Upper lobe of right lung (tissue), 1 donor: Measurements from ENCODE around the gene MPEG1. TPM values are rescaled to one million over a fixed set of nuclear protein-coding genes. Genes with fewer than 3 reads are reported as not detected.
A peak's percentile ranks its signal among the peaks of the same experiment; 100 is the strongest.

ENCODE experiments used
- ATAC-seq: fragments of 200-7000 bp; cut with Tn5 transposase; one replicate; pipeline ENCODE4 v1.9.1; 2020; ENCODE audit warnings: mild to moderate bottlenecking, moderate library complexity
- DNase-seq: peaks from one replicate; pipeline ENCODE4 v3.0.0-alpha.2; 2020
- H3K27ac ChIP-seq: fragments of 200-600 bp; one replicate; pipeline ENCODE4 v1.8.0; 2022
- H3K27me3 ChIP-seq: fragments of 200-600 bp; one replicate; pipeline ENCODE4 v1.8.0; 2022; ENCODE audit warnings: mild to moderate bottlenecking
- H3K36me3 ChIP-seq: fragments of 200-600 bp; one replicate; pipeline ENCODE4 v1.8.0; 2022
- H3K4me1 ChIP-seq: fragments of 200-600 bp; one replicate; pipeline ENCODE4 v1.8.0; 2022
- H3K4me3 ChIP-seq: fragments of 200-600 bp; one replicate; pipeline ENCODE4 v1.8.0; 2022; ENCODE audit warnings: mild to moderate bottlenecking
- H3K9me3 ChIP-seq: fragments of 200-600 bp; one replicate; pipeline ENCODE4 v1.8.0; 2022
- CTCF ChIP-seq: fragments of 200-600 bp; IDR thresholded peaks from one replicate; pipeline ENCODE4 v1.8.0; 2022; ENCODE audit warnings: antibody characterized with exemption
- intact Hi-C: fragments of 100-400 bp; cut with DNase I; formaldehyde crosslinking; loops from one replicate; pipeline ENCODE4 v1.11.0; 2022
- total RNA-seq: library from RNA; stranded (reverse); fragmentation: NEBNext Ultra II Directional; extraction: Animal tissue kit (Norgen Biotek cat#: 25700); gene quantifications from one replicate; pipeline ENCODE4 v1.2.1, GENCODE V29; 2021
- donor health status: DM: no; HTN: yes; CAD: no; lungs with severe emphysema.

Gene MPEG1
- total RNA-seq, 1 donor from 2014 or later: 34.1 TPM

- peak overlapping the region; percentile 49 for H3K27ac ChIP-seq
- H3K27me3 ChIP-seq: no peaks in the 10 kb centered on the region
- no peak overlapping the region for H3K4me3 ChIP-seq
- TF ChIP-seq CTCF: no peak
- no peak for DNase-seq
- H3K36me3 ChIP-seq: peaks cover 29% of the 10 kb centered on the region
- H3K9me3 ChIP-seq: no peaks in the 10 kb centered on the region
- intact Hi-C loops: no loop called here
- peaks cover 71% of the 10 kb centered on the region for H3K4me1 ChIP-seq
- peak; percentile 40 for ATAC-seq
These were observed 23.8 kb downstream of the MPEG1 start for GRCh38 chr11:59188954-59189353.

- Histone ChIP-seq H3K36me3 (peaks cover 20% of the 10 kb centered on the region), H3K4me1 (peaks cover 73% of the 10 kb centered on the region), H3K27me3 (no peaks in the 10 kb centered on the region), H3K27ac (peak overlapping the region; percentile 20), H3K9me3 (no peaks in the 10 kb centered on the region), H3K4me3 (no peak overlapping the region)
- intact Hi-C loops: no loop called here
- no peak for TF ChIP-seq CTCF
- ATAC-seq (peak; percentile 56), DNase-seq (peak; percentile 76)
These were observed 25.1 kb downstream of the MPEG1 start for GRCh38 chr11:59187587-59187986.

GRCh38 chr11:59187035-59187434, 25.7 kb downstream of the MPEG1 start:
- peaks cover 73% of the 10 kb centered on the region for H3K4me1 ChIP-seq
- ATAC-seq: peak; percentile 2

GRCh38 chr11:59186130-59186594, 26.6 kb downstream of the MPEG1 start:
- Histone ChIP-seq H3K36me3 (peaks cover 22% of the 10 kb centered on the region), H3K9me3 (no peaks in the 10 kb centered on the region), H3K27ac (peak overlapping the region; percentile 60), H3K4me1 (peaks cover 69% of the 10 kb centered on the region), H3K27me3 (no peaks in the 10 kb centered on the region), H3K4me3 (no peak overlapping the region)
- DNase-seq (peak; percentile 76), ATAC-seq (peak; percentile 69)
- TF ChIP-seq CTCF: peak; percentile 69
- intact Hi-C loops: no loop called here

More at GRCh38 chr11:59187035-59187434, 25.7 kb downstream of the MPEG1 start:
- no peak for TF ChIP-seq CTCF
- no peaks in the 10 kb centered on the region for H3K9me3 ChIP-seq
- no peaks in the 10 kb centered on the region for H3K27me3 ChIP-seq
- intact Hi-C loops: no loop called here
- no peak for DNase-seq
- H3K4me3 ChIP-seq: no peak overlapping the region
- H3K36me3 ChIP-seq: peaks cover 20% of the 10 kb centered on the region
- peak overlapping the region; percentile 20 for H3K27ac ChIP-seq

DNA sequence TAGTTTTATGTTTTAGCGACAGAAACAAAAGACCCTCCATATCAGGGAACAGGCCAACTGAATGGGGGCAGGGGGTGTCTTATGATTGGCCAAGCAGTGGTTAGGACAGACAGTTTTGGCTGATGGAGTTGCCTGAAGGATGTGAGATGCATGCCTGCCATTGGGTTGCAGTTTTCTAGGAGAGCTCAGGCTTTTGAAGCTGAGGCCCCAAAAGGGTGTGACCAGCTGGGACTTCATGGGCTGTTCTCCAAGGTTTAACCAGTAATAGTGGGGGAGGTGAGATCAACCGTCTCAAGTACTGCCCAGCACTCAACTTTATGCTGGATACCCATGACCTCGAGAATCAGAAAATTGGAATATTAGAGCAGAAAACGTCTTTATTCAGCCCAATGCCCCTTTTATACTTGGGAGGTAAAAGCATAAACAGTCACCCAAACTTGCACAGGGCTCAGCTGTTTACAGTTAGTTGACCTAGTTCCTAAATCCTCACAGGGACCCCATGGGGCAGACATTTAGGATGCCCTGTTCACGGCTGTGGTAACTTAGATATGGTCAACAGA, 27.3 kb downstream of the MPEG1 start:
- TF ChIP-seq CTCF: no peak

More for the DNA sequence above, 27.3 kb downstream of the MPEG1 start:
- ATAC-seq (peak; percentile 7), DNase-seq (no peak)
- peaks cover 16% of the 10 kb centered on the region for H3K36me3 ChIP-seq
- peaks cover 66% of the 10 kb centered on the region for H3K4me1 ChIP-seq
- no peak overlapping the region for H3K4me3 ChIP-seq
- H3K27ac ChIP-seq: peak overlapping the region; percentile 60
- H3K9me3 ChIP-seq: no peaks in the 10 kb centered on the region
- intact Hi-C loops: no loop called here
- H3K27me3 ChIP-seq: no peaks in the 10 kb centered on the region
